Skeletal muscle tissue (tissue), 4 donors: Measurements from ENCODE around the gene VPS33B. TPM values are rescaled to one million over a fixed set of nuclear protein-coding genes. Genes with fewer than 3 reads are reported as not detected.
"Not testable (repeated sequence)": the region's sequence is repeated elsewhere in the genome, so short reads cannot be mapped to it uniquely, and the experiment has no call there.

ENCODE experiments used
- H3K27ac ChIP-seq: one replicate; pipeline ENCODE4 v1.7.0; 2013; ENCODE audit warnings: mild to moderate bottlenecking, low read depth, low read length, inconsistent platforms
- H3K27me3 ChIP-seq, 3 donors: one replicate each; pipeline ENCODE4 v1.7.0; 2013; ENCODE audit warnings: low read length in 3 of 3; ENCODE audit not compliant: control insufficient read depth in 3 of 3, insufficient read depth in 3 of 3
- H3K36me3 ChIP-seq, 3 donors: one replicate each; pipeline ENCODE4 v1.7.0; 2013; ENCODE audit warnings: low read length in 3 of 3; ENCODE audit not compliant: control insufficient read depth in 3 of 3, insufficient read depth in 3 of 3
- H3K4me1 ChIP-seq, 3 donors: one replicate each; pipeline ENCODE4 v1.7.0; 2013; ENCODE audit warnings: low read length in 3 of 3, mild to moderate bottlenecking in 3 of 3; ENCODE audit not compliant: control insufficient read depth in 3 of 3, insufficient read depth in 3 of 3
- H3K4me3 ChIP-seq, 3 donors: one replicate each; pipeline ENCODE4 v1.7.0; 2013; ENCODE audit warnings: low read length in 3 of 3
- H3K9ac ChIP-seq, 3 donors: one replicate each; pipeline ENCODE4 v1.7.0; 2013; ENCODE audit warnings: low read length in 3 of 3, mild to moderate bottlenecking in 3 of 3, moderate library complexity in 2 of 3, low read depth in 1 of 3
- H3K9me3 ChIP-seq, 3 donors: one replicate each; pipeline ENCODE4 v1.7.0; 2013; ENCODE audit warnings: low read length in 3 of 3; ENCODE audit not compliant: control insufficient read depth in 3 of 3
- total RNA-seq: library from RNA; depleted of rRNA; stranded (reverse); fragments of >200 nt; gene quantifications from one replicate; pipeline ENCODE4 v1.2.3, GENCODE V29; 2014
- donor health status: Osteomylitis.

VPS33B gene
- total RNA-seq, 1 donor from 2014 or later, result 3.1 TPM

DNA sequence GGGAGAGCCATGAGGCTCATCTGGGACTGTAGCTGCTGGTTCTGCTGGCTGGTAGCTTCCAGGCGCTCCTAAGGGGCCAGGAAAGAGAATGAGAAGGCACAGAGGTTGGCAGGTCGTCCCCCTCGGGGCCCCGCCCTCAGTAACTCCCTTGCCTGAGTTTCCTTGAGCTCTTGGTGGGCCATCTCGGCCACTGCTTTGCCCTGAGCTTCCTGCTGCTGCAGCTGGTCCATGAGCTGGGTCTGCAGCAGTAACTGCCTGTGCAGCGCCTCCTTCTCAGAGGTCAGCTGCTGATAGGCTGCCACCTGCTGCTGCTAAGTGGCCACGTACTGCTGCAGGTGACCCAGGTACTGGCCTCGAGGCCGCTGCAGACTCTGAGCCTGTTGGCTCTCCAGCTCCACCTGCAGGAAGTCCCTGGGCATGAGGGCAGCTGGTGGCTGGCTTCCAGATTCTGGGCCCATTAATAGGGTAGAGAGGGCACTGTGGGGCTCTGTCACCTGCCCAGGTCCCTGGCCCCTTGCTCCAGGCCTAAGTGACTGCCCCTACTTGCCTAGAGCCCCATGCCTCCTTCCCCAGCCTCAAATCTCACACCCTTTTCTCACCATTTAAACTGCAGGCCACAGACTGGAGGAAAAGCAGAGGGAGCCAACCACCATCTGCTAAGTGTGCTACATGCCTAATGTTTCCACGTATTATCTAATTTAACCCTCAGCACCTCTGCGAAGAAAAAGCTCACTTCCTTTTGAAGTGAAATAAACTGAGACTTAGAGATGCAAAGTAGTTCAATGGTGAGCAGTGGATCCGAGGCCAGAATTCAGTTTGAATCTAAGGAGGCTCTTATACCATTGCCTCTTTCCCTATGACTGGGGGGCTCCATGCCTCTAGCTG, 10.8 kb upstream of the VPS33B start:
- Histone ChIP-seq H3K27me3 (peaks cover 0 to 9% (median 4%) of the 10 kb centered on the region in 3 donors), H3K27ac (no peak overlapping the region), H3K4me3 (no peak overlapping the region), H3K36me3 (no peaks in the 10 kb centered on the region), H3K9me3 (no peaks in the 10 kb centered on the region), H3K4me1 (no peaks in the 10 kb centered on the region), H3K9ac (no peak overlapping the region)

DNA sequence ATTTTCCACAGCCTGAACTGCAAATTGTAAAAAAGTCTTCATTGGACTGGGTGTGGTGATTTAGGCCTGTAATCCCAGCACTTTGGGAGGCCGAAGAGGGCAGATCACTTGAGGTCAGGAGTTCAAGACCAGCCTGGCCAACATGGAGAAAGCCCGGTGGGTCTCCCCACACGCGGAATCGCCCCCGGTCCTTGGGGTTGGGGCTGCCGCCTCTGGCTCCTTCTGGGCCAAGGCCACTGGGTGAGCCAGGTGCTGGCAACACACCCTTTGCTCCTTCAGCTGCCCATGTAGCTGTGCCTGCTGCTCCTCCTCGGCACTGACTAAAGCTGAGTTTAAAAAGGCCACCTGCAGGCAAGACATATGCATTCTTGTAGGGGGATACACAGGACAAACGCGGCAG, 9.4 kb upstream of the VPS33B start:
- no peaks in the 10 kb centered on the region for H3K4me1 ChIP-seq
- H3K27me3 ChIP-seq, result peaks cover 0 to 5% (median 0%) of the 10 kb centered on the region in 3 donors
- H3K27ac ChIP-seq, result no peak overlapping the region
- no peak overlapping the region for H3K4me3 ChIP-seq
- no peaks in the 10 kb centered on the region for H3K9me3 ChIP-seq
- no peak overlapping the region for H3K9ac ChIP-seq
- no peaks in the 10 kb centered on the region for H3K36me3 ChIP-seq

DNA sequence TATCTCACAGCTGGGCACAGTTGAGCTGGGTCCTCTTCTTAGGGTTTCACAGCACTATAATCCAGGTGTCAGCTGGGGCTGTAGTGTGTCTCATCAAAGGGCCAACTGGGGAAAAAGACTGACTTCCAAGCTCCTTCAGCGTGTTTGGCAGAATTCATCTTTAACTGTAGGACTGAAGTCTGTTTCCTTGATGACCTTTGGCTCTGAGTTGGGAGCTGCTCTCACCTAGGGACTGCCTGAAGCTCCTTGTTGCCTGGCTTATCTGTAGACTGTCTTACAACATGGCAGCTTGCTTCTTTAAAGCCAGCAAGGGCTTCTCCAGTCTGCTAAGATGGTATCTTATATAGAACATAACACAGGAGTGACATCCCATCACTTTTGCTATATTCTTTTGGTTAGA, 5.3 kb upstream of the VPS33B start:
- no peaks in the 10 kb centered on the region for H3K9me3 ChIP-seq
- no peak overlapping the region for H3K4me3 ChIP-seq
- no peak overlapping the region for H3K9ac ChIP-seq
- H3K36me3 ChIP-seq, result no peaks in the 10 kb centered on the region
- peaks cover 0 to 4% (median 2%) of the 10 kb centered on the region in 3 donors for H3K4me1 ChIP-seq
- H3K27me3 ChIP-seq, result no peaks in the 10 kb centered on the region
- H3K27ac ChIP-seq, result no peak overlapping the region

DNA sequence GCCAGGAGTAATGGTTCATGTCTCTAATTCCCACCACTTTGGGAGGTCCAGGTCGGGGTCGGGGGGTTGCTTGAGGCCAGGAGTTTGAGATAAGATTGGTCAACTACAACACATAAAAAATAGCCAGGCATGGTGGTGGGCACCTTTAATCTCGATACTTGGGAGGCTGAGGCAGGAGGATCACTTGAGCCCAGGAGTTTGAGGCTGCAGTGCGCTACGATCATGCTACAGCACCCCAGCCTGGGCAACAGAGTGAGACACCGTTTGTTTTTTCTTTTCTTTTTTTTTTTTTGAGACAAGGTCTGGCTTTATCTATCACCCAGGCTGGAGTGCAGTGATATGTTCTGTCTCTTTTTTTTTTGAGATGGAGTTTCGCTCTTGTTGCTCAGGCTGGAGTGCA, 1.3 kb upstream of the VPS33B start:
- Histone ChIP-seq H3K4me1 (peaks cover 14 to 22% (median 15%) of the 10 kb centered on the region in 3 donors), H3K9me3 (no peaks in the 10 kb centered on the region), H3K4me3 (no peak overlapping the region), H3K27me3 (no peaks in the 10 kb centered on the region), H3K27ac (no peak overlapping the region), H3K9ac (no peak overlapping the region), H3K36me3 (no peaks in the 10 kb centered on the region)

DNA sequence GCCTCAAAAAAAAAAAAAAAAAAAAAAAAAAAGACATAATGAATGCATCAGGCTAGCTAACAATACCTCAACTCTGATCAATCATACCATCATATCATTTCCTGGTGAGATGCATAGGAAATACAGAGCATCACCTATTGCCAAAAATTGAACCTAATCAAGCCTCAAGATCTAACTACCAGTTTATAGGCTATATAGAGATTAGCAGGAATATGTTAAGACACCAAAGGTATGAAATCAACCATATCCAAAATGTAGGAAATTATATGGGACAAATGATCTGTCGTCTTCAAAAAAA, 387 bp upstream of the VPS33B start:
- peak overlapping the region; percentile 96 to 99 (median 99) for H3K4me3 ChIP-seq
- H3K27me3 ChIP-seq, result no peaks in the 10 kb centered on the region
- no peaks in the 10 kb centered on the region for H3K9me3 ChIP-seq
- peaks cover 0 to 1% (median 0%) of the 10 kb centered on the region in 3 donors for H3K36me3 ChIP-seq
- peak overlapping the region; percentile 68 for H3K27ac ChIP-seq
- H3K9ac ChIP-seq, result peak overlapping the region; percentile 86 to 95 (median 95)
- H3K4me1 ChIP-seq, result peaks cover 14 to 22% (median 15%) of the 10 kb centered on the region in 3 donors

DNA sequence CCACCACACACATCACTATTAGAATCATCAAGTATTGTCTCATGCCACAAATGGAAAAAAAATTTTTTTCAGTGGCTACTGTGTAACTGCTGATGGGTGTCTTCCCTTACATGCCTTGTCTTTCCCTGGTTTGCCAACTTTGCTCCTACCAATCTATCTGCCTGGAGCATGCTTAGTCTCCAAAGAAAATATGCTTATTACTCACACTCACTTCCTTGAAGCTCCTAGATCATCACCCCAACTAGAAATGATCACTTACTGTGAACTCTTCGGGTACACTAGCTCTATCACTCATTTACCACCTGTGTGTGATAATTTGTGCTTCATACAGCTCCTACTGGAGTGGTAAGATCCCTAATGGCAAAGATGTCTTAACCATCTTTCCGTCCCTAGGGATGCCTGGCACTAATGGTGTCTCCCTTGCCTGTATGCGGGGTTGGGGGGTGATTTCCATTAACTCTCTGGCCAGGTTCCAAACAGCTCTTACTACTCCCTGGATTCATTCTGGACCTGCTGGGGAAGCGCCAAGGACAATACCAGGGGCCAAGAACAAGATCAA, 799 bp downstream of the VPS33B start:
- peaks cover 14 to 22% (median 15%) of the 10 kb centered on the region in 3 donors for H3K4me1 ChIP-seq
- H3K27me3 ChIP-seq, result no peaks in the 10 kb centered on the region
- peak overlapping the region; percentile 96 to 99 (median 99) for H3K4me3 ChIP-seq
- H3K27ac ChIP-seq, result no peak overlapping the region
- peak overlapping the region; percentile 86 to 95 (median 95) for H3K9ac ChIP-seq
- peaks cover 3 to 5% (median 3%) of the 10 kb centered on the region in 3 donors for H3K36me3 ChIP-seq
- H3K9me3 ChIP-seq, result no peaks in the 10 kb centered on the region

DNA sequence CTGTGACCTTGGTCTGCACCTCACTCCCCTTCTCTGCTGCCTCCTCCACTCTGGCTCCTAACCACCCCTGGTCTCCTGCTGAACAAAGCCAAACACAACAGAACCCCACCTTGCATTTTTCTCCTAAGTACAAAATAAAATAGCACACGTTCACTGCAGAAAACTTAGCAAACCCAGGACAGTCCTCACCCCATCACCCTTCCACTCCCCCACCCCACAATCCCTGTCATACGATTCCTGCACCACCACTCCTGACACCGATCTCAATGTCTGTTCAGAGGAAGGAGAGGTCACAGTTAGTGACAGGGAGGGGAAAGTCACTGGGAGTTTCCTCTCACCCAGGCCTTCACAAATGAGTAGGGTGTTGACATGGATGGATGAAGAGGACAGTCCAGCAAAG, 4.2 kb downstream of the VPS33B start:
- H3K36me3 ChIP-seq, result peaks cover 13 to 22% (median 16%) of the 10 kb centered on the region in 3 donors
- no peak overlapping the region for H3K9ac ChIP-seq
- no peak overlapping the region for H3K27ac ChIP-seq
- H3K4me3 ChIP-seq, result no peak overlapping the region
- no peaks in the 10 kb centered on the region for H3K9me3 ChIP-seq
- peaks cover 14 to 22% (median 15%) of the 10 kb centered on the region in 3 donors for H3K4me1 ChIP-seq
- no peaks in the 10 kb centered on the region for H3K27me3 ChIP-seq

DNA sequence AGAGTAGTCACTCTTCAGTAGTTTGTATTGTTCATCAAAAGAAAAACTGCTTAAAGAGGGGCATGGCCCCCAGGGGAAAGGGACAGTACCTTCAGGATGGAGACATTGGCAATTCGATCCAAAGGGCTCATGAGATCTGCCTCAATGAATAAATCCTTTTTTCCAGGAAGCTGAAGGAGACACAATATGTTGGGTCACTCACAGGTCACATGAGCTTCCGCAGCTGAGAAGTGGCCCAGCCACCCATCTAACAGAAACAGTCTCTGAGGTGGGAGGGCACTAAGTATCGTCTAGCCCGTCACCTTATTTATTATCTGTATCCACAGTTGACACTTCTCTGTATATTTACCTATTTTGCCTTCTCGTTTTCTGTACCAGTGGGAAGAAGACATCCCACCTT, 4.7 kb downstream of the VPS33B start:
- Histone ChIP-seq H3K27me3 (no peaks in the 10 kb centered on the region), H3K9me3 (no peaks in the 10 kb centered on the region), H3K4me1 (peaks cover 12 to 21% (median 14%) of the 10 kb centered on the region in 3 donors), H3K27ac (no peak overlapping the region), H3K4me3 (no peak overlapping the region), H3K9ac (no peak overlapping the region), H3K36me3 (peaks cover 16 to 27% (median 19%) of the 10 kb centered on the region in 3 donors)

DNA sequence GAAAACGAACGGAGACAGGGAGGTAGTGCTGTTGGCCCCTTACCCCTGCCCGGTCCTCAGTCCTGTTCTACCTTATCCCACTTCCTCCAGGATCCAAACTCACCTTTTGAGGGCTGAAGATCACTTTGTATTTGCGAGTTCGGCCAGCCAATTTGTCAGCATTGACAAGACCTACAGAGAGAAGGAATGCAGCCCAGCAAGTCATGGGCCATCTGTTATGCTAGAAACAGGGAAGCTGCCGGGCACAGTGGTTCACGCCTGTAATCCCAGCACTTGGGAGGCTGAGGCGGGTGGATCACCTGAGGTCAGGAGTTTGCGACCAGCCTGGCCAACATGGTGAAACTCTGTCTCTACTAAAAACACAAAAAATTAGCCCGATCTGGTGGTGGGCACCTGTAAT, 8.7 kb downstream of the VPS33B start:
- H3K9me3 ChIP-seq, H3K4me1 ChIP-seq, H3K9ac ChIP-seq, H3K27me3 ChIP-seq, H3K4me3 ChIP-seq, H3K27ac ChIP-seq: not testable (repeated sequence)
- H3K36me3 ChIP-seq, result peaks cover 29 to 49% (median 36%) of the 10 kb centered on the region in 3 donors

DNA sequence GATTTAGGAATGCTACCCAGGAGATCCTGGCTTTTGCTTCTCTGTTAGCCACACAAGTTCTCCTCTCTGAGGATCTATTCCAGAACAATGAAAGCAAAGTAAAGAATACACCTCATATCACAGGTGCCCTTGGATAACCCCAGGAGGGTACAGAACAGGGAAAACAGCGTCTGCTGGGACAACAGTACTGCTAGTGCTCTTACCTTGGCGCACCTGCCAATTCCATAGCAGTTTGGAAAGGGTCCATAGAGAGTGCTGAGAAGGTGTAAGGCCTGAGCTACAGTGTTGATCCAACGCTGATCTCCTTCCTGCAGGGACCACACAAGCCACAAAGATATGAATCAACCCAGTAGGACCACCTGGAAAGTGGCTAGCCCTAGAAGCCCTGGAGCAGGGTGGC, 15.1 kb downstream of the VPS33B start:
- H3K4me3 ChIP-seq, result no peak overlapping the region
- no peak overlapping the region for H3K27ac ChIP-seq
- no peaks in the 10 kb centered on the region for H3K4me1 ChIP-seq
- H3K9ac ChIP-seq, result no peak overlapping the region
- H3K27me3 ChIP-seq, result no peaks in the 10 kb centered on the region
- H3K9me3 ChIP-seq, result no peaks in the 10 kb centered on the region
- H3K36me3 ChIP-seq, result peaks cover 47 to 64% (median 55%) of the 10 kb centered on the region in 3 donors
